ENCODE measurements around the gene KLF7.

DNA sequence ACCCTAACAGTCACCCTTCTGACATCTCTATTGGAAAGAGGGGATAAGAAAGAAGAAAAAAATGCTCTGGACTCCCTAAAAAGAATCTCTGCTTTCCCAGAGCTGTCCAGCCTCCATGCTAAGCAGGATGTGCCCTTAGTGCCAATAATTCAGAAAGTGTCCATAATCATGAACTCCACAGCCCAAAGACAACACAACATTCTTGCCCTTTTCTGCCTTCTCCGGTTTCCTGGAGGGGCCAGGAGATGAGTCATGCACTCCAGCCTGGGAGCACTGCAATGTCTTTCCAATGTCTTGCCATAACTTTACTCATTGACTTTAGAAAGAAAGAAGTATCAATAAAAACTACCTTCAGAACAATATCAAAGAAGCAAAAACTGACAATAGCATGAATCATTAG, 44.0 kb downstream of the KLF7 start:
- TF ChIP-seq, protein P1, sequence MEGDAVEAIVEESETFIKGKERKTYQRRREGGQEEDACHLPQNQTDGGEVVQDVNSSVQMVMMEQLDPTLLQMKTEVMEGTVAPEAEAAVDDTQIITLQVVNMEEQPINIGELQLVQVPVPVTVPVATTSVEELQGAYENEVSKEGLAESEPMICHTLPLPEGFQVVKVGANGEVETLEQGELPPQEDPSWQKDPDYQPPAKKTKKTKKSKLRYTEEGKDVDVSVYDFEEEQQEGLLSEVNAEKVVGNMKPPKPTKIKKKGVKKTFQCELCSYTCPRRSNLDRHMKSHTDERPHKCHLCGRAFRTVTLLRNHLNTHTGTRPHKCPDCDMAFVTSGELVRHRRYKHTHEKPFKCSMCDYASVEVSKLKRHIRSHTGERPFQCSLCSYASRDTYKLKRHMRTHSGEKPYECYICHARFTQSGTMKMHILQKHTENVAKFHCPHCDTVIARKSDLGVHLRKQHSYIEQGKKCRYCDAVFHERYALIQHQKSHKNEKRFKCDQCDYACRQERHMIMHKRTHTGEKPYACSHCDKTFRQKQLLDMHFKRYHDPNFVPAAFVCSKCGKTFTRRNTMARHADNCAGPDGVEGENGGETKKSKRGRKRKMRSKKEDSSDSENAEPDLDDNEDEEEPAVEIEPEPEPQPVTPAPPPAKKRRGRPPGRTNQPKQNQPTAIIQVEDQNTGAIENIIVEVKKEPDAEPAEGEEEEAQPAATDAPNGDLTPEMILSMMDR (IDR thresholded peaks at IDR 0.05), result no peak
- TF ChIP-seq, protein P2, sequence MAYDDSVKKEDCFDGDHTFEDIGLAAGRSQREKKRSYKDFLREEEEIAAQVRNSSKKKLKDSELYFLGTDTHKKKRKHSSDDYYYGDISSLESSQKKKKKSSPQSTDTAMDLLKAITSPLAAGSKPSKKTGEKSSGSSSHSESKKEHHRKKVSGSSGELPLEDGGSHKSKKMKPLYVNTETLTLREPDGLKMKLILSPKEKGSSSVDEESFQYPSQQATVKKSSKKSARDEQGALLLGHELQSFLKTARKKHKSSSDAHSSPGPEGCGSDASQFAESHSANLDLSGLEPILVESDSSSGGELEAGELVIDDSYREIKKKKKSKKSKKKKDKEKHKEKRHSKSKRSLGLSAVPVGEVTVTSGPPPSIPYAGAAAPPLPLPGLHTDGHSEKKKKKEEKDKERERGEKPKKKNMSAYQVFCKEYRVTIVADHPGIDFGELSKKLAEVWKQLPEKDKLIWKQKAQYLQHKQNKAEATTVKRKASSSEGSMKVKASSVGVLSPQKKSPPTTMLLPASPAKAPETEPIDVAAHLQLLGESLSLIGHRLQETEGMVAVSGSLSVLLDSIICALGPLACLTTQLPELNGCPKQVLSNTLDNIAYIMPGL (CRISPR knock-in tag; IDR thresholded peaks at IDR 0.05; ENCODE audit: borderline replicate concordance), result no peak

All from A549 (cell line).